HepG2 (cell line): Measurements from ENCODE around the gene TOP2A. TPM values are rescaled to one million over a fixed set of nuclear protein-coding genes. Genes with fewer than 3 reads are reported as not detected.
A peak's percentile ranks its signal among the peaks of the same experiment; 100 is the strongest.

Experiments used
- ATAC-seq: fragments of 200-7000 bp; cut with Tn5 transposase; 3 replicates; pipeline ENCODE4 v1.9.1; 2020; ENCODE audit warnings: mild to moderate bottlenecking, moderate library complexity
- BruUV-seq: library from RNA; stranded (reverse); fragments of 400-500 nt; replicated peaks from 2 replicates; lab custom pipeline; 2021; lab: Mats Ljungman, UMichigan
- CTCF ChIA-PET: fragments of 300-600 bp; formaldehyde crosslinking; extraction: SDS; loops from one replicate; lab custom pipeline; 2021; ENCODE audit warnings: low total read pairs, inconsistent platforms, low intra/inter-chr PET ratio; lab: Yijun Ruan, JAX
- POLR2A ChIA-PET: fragments of 350-600 bp; sonication (Branson Sonifier 250); formaldehyde crosslinking; loops from one replicate; lab custom pipeline; 2020; ENCODE audit warnings: antibody characterized with exemption, inconsistent platforms; lab: Yijun Ruan, JAX
- DNase-seq: peaks from one replicate; pipeline ENCODE4 v3.0.0-alpha.2; 2015; ENCODE audit warnings: low spot score
- FAIRE-seq: peaks from 3 replicates; lab custom pipeline; 2011; peaks lifted over from hg19 to GRCh38; lab: Jason Lieb, UNC
- H2AFZ ChIP-seq: one replicate; pipeline ENCODE4 v1.6.1; 2011; ENCODE audit warnings: low read length, inconsistent platforms
- H3K27ac ChIP-seq: fragments of 300-600 bp; 3 replicates; pipeline ENCODE4 v1.8.0; 2011; ENCODE audit warnings: mixed run types, mild to moderate bottlenecking, mixed read lengths, low read length, inconsistent platforms; ENCODE audit not compliant: insufficient read depth; ENCODE audit errors: extremely low read length
- H3K27me3 ChIP-seq, 2 experiments: fragments of 200-600 bp in 1 of 2; 2 replicates in 1 of 2; 3 replicates in 1 of 2; pipeline versions ENCODE4 v1.6.0 to v1.8.0; 2011; ENCODE audit warnings: low read length in 2 of 2, mild to moderate bottlenecking in 2 of 2, moderate library complexity in 2 of 2, inconsistent platforms in 1 of 2; ENCODE audit not compliant: insufficient read depth in 2 of 2, control insufficient read depth in 1 of 2
- H3K36me3 ChIP-seq, 2 experiments: fragments of 200-600 bp in 1 of 2; replicated peaks in 1 of 2; 2 replicates in 1 of 2; 3 replicates in 1 of 2; pipeline versions ENCODE4 v1.5.1 to v1.8.0; 2011; ENCODE audit warnings: low read length in 2 of 2, inconsistent platforms in 1 of 2; ENCODE audit not compliant: insufficient read depth in 2 of 2, control insufficient read depth in 1 of 2
- H3K4me1 ChIP-seq: 2 replicates; pipeline ENCODE4 v1.5.1; 2012; ENCODE audit warnings: low read length, inconsistent platforms; ENCODE audit not compliant: insufficient read depth
- H3K4me2 ChIP-seq: 2 replicates; pipeline ENCODE4 v1.6.0; 2011; ENCODE audit warnings: low read depth, low read length, inconsistent platforms
- H3K4me3 ChIP-seq, 3 experiments: fragments of 200-600 bp in 1 of 3; sonication (generic), shearing (Covaris generic) in 1 of 3; replicated peaks in 1 of 3; 2 replicates each; pipeline ENCODE4 v1.5.1; 2011 to 2016; ENCODE audit warnings: low read length in 3 of 3, inconsistent platforms in 2 of 3, low read depth in 2 of 3, mild to moderate bottlenecking in 2 of 3, control low read depth in 1 of 3, mixed read lengths in 1 of 3; ENCODE audit not compliant: insufficient read depth in 1 of 3
- H3K79me2 ChIP-seq: one replicate; pipeline ENCODE4 v1.6.1; 2011; ENCODE audit warnings: low read length, inconsistent platforms; ENCODE audit not compliant: insufficient read depth
- H3K9ac ChIP-seq: 2 replicates; pipeline ENCODE4 v1.6.0; 2011; ENCODE audit warnings: mild to moderate bottlenecking, low read depth, low read length, inconsistent platforms; ENCODE audit not compliant: insufficient read depth
- H3K9me3 ChIP-seq: 2 replicates; pipeline ENCODE4 v1.5.1; 2012; ENCODE audit warnings: mild to moderate bottlenecking, low read length
- H4K20me1 ChIP-seq: 2 replicates; pipeline ENCODE4 v1.6.0; 2011; ENCODE audit warnings: inconsistent platforms, mild to moderate bottlenecking, low read length, moderate library complexity; ENCODE audit not compliant: insufficient read depth
- ADNP ChIP-seq: sonication (generic); formaldehyde crosslinking; IDR thresholded peaks from 2 replicates; pipeline ENCODE4 v1.4.0; 2020; ENCODE audit warnings: missing genetic modification reagents
- BRD4 ChIP-seq: sonication (generic); formaldehyde crosslinking; IDR thresholded peaks from 2 replicates; pipeline ENCODE4 v1.4.0; 2020; ENCODE audit warnings: missing genetic modification reagents
- JUNB ChIP-seq: sonication (generic); formaldehyde crosslinking; IDR thresholded peaks from 2 replicates; pipeline ENCODE4 v1.8.0; 2022; ENCODE audit warnings: missing genetic modification reagents, mild to moderate bottlenecking, borderline replicate concordance
- NFKB2 ChIP-seq: sonication (generic); formaldehyde crosslinking; IDR thresholded peaks from 2 replicates; pipeline ENCODE4 v1.4.0; 2020; ENCODE audit warnings: missing genetic modification reagents, borderline replicate concordance
- PRPF4 ChIP-seq: fragments of 200-400 bp; formaldehyde crosslinking; IDR thresholded peaks from 2 replicates; pipeline ENCODE4 v1.6.1; 2016; ENCODE audit warnings: low read length, low read depth; ENCODE audit not compliant: poor library complexity, severe bottlenecking
- SRY ChIP-seq: sonication (generic); formaldehyde crosslinking; IDR thresholded peaks from 2 replicates; pipeline ENCODE4 v1.8.0; 2022; ENCODE audit warnings: mild to moderate bottlenecking, missing genetic modification reagents
- TEF ChIP-seq: sonication (generic); formaldehyde crosslinking; IDR thresholded peaks from 2 replicates; pipeline ENCODE4 v1.5.0; 2020; ENCODE audit warnings: missing genetic modification reagents
- THAP8 ChIP-seq: sonication (generic); formaldehyde crosslinking; IDR thresholded peaks from 2 replicates; pipeline ENCODE4 v1.5.1; 2020; ENCODE audit warnings: missing genetic modification reagents, mild to moderate bottlenecking, borderline replicate concordance
- ZMYM3 ChIP-seq: sonication (generic); formaldehyde crosslinking; IDR thresholded peaks from 2 replicates; pipeline ENCODE4 v1.5.1; 2020; ENCODE audit warnings: mild to moderate bottlenecking, missing genetic modification reagents
- ZNF121 ChIP-seq: sonication (generic); formaldehyde crosslinking; IDR thresholded peaks from 2 replicates; pipeline ENCODE4 v1.5.0; 2020; ENCODE audit warnings: mild to moderate bottlenecking, missing genetic modification reagents
- ZNF768 ChIP-seq: sonication (generic); formaldehyde crosslinking; IDR thresholded peaks from 2 replicates; pipeline ENCODE4 v1.4.0; 2020; ENCODE audit warnings: missing genetic modification reagents
- WGBS: methylation state at CpG from one replicate; pipeline ENCODE4 v1.1.6; 2017; ENCODE audit warnings: low lambda C conversion rate; 5-methylcytosine and 5-hydroxymethylcytosine counted together
- in situ Hi-C: cut with HindIII; loops from 2 replicates; pipeline ENCODE4 v1.10.0; 2017; ENCODE audit warnings: low pct_unique_long_range_greater_than_20kb; ENCODE audit not compliant: extremely low pct_ligation_motif_present
- intact Hi-C: fragments of 100-400 bp; cut with micrococcal nuclease; formaldehyde crosslinking; loops from one replicate; pipeline ENCODE4 v1.10.0; 2022; ENCODE audit not compliant: unreplicated experiment
- polyA plus RNA-seq, 8 experiments: library from polyadenylated mRNA; depleted of rRNA in 3 of 8; stranded (reverse) in 7 of 8; unstranded in 1 of 8; fragments of >200 nt; fragmentation: Illumina TruSeq in 4 of 8; extraction: Trizol in 4 of 8; gene quantifications; 2 replicates each; pipeline versions ENCODE4 v1.2.1 to v1.2.3, GENCODE V29; 2011 to 2016; ENCODE audit warnings: low read depth in 4 of 8, missing spikeins in 1 of 8, mixed read lengths in 1 of 8; ENCODE audit not compliant: insufficient read depth in 1 of 8
- total RNA-seq, 5 experiments: library from RNA; depleted of rRNA; stranded (reverse); fragments of >200 nt; fragmentation: Illumina TruSeq; extraction: Trizol; gene quantifications; 2 replicates each; pipeline ENCODE4 v1.2.3, GENCODE V29; 2016; ENCODE audit warnings: low read depth in 1 of 5
- TF ChIP-seq, protein P1 (sequence below): sonication (generic); formaldehyde crosslinking; IDR thresholded peaks from 2 replicates; pipeline ENCODE4 v1.8.1; 2022; ENCODE audit warnings: low read depth, mild to moderate bottlenecking, missing genetic modification reagents
- TF ChIP-seq, protein P2 (sequence below): sonication (generic); formaldehyde crosslinking; IDR thresholded peaks from 2 replicates; pipeline ENCODE4 v1.5.0; 2020; ENCODE audit warnings: mild to moderate bottlenecking, missing genetic modification reagents

TOP2A gene
- total and polyA plus RNA-seq, 2 of the 13 experiments (the other 11 are each of a cell fraction or from before 2014, with no cell fraction given) = 108 to 327 TPM

DNA sequence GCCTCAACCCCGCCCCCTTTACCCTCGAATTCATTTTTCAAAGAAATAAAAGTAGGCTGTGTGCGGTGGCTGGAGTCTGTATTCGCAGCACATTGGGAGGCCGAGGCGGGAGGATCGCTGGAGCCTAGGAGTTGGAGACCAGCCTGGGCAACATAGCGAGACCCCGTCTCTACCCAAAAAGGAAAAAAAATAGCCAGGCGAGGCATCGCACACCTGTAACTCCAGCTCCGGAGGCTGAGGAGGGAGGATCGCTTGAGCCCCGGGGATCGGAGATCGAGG is 671 bp upstream of the TOP2A start:
- 81% methylated on average over 16 of the region's 16 CpGs for WGBS
- peak overlapping the region; percentile 70 for H2AFZ ChIP-seq

More for the DNA sequence above, 671 bp upstream of the TOP2A start:
- intact Hi-C loops = loop anchor here (5.0 kb wide), 1 partner anchor 116 kb away; no protein-coding TSS in a partner anchor
- H4K20me1 ChIP-seq = no peaks in the 10 kb centered on the region
- FAIRE-seq (no peak), ATAC-seq (no peak), DNase-seq (no peak)
- TF ChIP-seq JUNB (no peak), NFKB2 (CRISPR knock-in tag) (no peak), ZNF768 (CRISPR knock-in tag) (peak; percentile 9; the same call in 1 of the 2 replicates), SRY (CRISPR knock-in tag) (no peak), ZNF121 (peak; percentile 89), ADNP (0 out of 2 replicates have a peak, but pooled peaks have one; percentile 50), TEF (CRISPR knock-in tag) (no peak), ZMYM3 (CRISPR knock-in tag) (peak; percentile 64; the same call in 1 of the 2 replicates), BRD4 (CRISPR knock-in tag) (0 out of 2 replicates have a peak, but pooled peaks have one; percentile 34), PRPF4 (peak; percentile 32), THAP8 (CRISPR knock-in tag) (no peak)
- TF ChIP-seq, protein P1, sequence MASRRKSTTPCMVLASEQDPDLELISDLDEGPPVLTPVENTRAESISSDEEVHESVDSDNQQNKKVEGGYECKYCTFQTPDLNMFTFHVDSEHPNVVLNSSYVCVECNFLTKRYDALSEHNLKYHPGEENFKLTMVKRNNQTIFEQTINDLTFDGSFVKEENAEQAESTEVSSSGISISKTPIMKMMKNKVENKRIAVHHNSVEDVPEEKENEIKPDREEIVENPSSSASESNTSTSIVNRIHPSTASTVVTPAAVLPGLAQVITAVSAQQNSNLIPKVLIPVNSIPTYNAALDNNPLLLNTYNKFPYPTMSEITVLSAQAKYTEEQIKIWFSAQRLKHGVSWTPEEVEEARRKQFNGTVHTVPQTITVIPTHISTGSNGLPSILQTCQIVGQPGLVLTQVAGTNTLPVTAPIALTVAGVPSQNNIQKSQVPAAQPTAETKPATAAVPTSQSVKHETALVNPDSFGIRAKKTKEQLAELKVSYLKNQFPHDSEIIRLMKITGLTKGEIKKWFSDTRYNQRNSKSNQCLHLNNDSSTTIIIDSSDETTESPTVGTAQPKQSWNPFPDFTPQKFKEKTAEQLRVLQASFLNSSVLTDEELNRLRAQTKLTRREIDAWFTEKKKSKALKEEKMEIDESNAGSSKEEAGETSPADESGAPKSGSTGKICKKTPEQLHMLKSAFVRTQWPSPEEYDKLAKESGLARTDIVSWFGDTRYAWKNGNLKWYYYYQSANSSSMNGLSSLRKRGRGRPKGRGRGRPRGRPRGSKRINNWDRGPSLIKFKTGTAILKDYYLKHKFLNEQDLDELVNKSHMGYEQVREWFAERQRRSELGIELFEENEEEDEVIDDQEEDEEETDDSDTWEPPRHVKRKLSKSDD (CRISPR knock-in tag) = 0 out of 2 replicates have a peak, but pooled peaks have one; percentile 8
- TF ChIP-seq, protein P2, sequence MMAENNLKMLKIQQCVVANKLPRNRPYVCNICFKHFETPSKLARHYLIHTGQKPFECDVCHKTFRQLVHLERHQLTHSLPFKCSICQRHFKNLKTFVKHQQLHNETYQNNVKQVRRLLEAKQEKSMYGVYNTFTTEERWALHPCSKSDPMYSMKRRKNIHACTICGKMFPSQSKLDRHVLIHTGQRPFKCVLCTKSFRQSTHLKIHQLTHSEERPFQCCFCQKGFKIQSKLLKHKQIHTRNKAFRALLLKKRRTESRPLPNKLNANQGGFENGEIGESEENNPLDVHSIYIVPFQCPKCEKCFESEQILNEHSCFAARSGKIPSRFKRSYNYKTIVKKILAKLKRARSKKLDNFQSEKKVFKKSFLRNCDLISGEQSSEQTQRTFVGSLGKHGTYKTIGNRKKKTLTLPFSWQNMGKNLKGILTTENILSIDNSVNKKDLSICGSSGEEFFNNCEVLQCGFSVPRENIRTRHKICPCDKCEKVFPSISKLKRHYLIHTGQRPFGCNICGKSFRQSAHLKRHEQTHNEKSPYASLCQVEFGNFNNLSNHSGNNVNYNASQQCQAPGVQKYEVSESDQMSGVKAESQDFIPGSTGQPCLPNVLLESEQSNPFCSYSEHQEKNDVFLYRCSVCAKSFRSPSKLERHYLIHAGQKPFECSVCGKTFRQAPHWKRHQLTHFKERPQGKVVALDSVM (CRISPR knock-in tag) = peak; percentile 75
- H3K9me3 ChIP-seq = no peaks in the 10 kb centered on the region
- in situ Hi-C loops = loop anchor here (5.0 kb wide), 1 partner anchor 101 kb away; no protein-coding TSS in a partner anchor
- peak overlapping the region; percentile 29 to 98 (median 39); a peak in 5 of 6 replicates for H3K4me3 ChIP-seq
- TSS peak; percentile 82 for BruUV-seq
- peak overlapping the region; percentile 69 for H3K27ac ChIP-seq
- H3K27me3 ChIP-seq = no peaks in the 10 kb centered on the region
- H3K4me2 ChIP-seq = peak overlapping the region; percentile 87
- H3K79me2 ChIP-seq = peaks cover 31% of the 10 kb centered on the region
- peak overlapping the region; percentile 63 for H3K9ac ChIP-seq
- CTCF ChIA-PET = no interaction called here
- peaks cover 81% of the 10 kb centered on the region for H3K4me1 ChIP-seq
- H3K36me3 ChIP-seq = peaks cover 0 to 9% of the 10 kb centered on the region in 2 experiments; a peak in 4 of 5 replicates
- POLR2A ChIA-PET = interaction anchor here (1.0 to 2.0 kb wide), 11 partner anchors 9 to 1270 kb away, joined by 3 to 16 read pairs (median 6); partner anchors contain the start of gene EIF1
